ENCODE results near the gene USP34.

The USP34 gene

GRCh38 chr2:61175036-61175435 is 295.9 kb downstream of the USP34 start:
- TF ChIP-seq USF1 (IDR thresholded peaks at IDR 0.05) (no peak), CREB1 (IDR thresholded peaks at IDR 0.05; ENCODE audit: low read depth) (no peak), CEBPB (IDR thresholded peaks at IDR 0.05) (no peak), EP300 (IDR thresholded peaks at IDR 0.05; ENCODE audit: borderline replicate concordance) (no peak), TAF1 (IDR thresholded peaks at IDR 0.05; ENCODE audit: low read depth) (no peak), NFIC (IDR thresholded peaks at IDR 0.05) (no peak), EGR1 (IDR thresholded peaks at IDR 0.05) (no peak)

GRCh38 chr2:61173116-61173515 is 297.8 kb downstream of the USP34 start:
- TF ChIP-seq CREB1 (IDR thresholded peaks at IDR 0.05; ENCODE audit: low read depth) (no peak), CEBPB (IDR thresholded peaks at IDR 0.05) (no peak), TCF12 (IDR thresholded peaks at IDR 0.05; ENCODE audit: low read depth) (no peak), EP300 (IDR thresholded peaks at IDR 0.05; ENCODE audit: borderline replicate concordance) (no peak), EGR1 (IDR thresholded peaks at IDR 0.05) (no peak), USF1 (IDR thresholded peaks at IDR 0.05) (no peak), MAX (IDR thresholded peaks at IDR 0.05) (no peak), TEAD4 (IDR thresholded peaks at IDR 0.05) (no peak), REST (IDR thresholded peaks at IDR 0.05; ENCODE audit: low read depth) (no peak)

- TF ChIP-seq TEAD4 (IDR thresholded peaks at IDR 0.05), result no peak
- TF ChIP-seq TAF1 (IDR thresholded peaks at IDR 0.05; ENCODE audit: low read depth), result no peak
- TF ChIP-seq RAD21 (IDR thresholded peaks at IDR 0.05; ENCODE audit: low read depth), result no peak
- TF ChIP-seq TCF12 (IDR thresholded peaks at IDR 0.05; ENCODE audit: low read depth), result no peak
- TF ChIP-seq USF1 (IDR thresholded peaks at IDR 0.05), result no peak
- TF ChIP-seq CEBPB (IDR thresholded peaks at IDR 0.05), result no peak
- TF ChIP-seq REST (IDR thresholded peaks at IDR 0.05; ENCODE audit: low read depth), result no peak
- TF ChIP-seq FOXM1 (IDR thresholded peaks at IDR 0.05; ENCODE audit: borderline replicate concordance, low read depth), result no peak
- TF ChIP-seq NFIC (IDR thresholded peaks at IDR 0.05), result no peak
- TF ChIP-seq EGR1 (IDR thresholded peaks at IDR 0.05), result no peak
- no peak for TF ChIP-seq EP300 (IDR thresholded peaks at IDR 0.05; ENCODE audit: borderline replicate concordance)
- no peak for TF ChIP-seq ZBTB7A (IDR thresholded peaks at IDR 0.05; ENCODE audit: low read depth)
- no peak for TF ChIP-seq MAX (IDR thresholded peaks at IDR 0.05)
- no peak for TF ChIP-seq CREB1 (IDR thresholded peaks at IDR 0.05; ENCODE audit: low read depth)
- TF ChIP-seq YY1 (IDR thresholded peaks at IDR 0.05; ENCODE audit: low read depth), result no peak
Measured at GRCh38 chr2:61172671-61173070, 298.2 kb downstream of the USP34 start.

GRCh38 chr2:61167579-61167978 is 303.3 kb downstream of the USP34 start:
- TF ChIP-seq EP300 (IDR thresholded peaks at IDR 0.05; ENCODE audit: borderline replicate concordance) (no peak), NFIC (IDR thresholded peaks at IDR 0.05) (no peak), RAD21 (IDR thresholded peaks at IDR 0.05; ENCODE audit: low read depth) (no peak), YY1 (IDR thresholded peaks at IDR 0.05; ENCODE audit: low read depth) (no peak), FOXM1 (IDR thresholded peaks at IDR 0.05; ENCODE audit: borderline replicate concordance, low read depth) (no peak), TEAD4 (IDR thresholded peaks at IDR 0.05) (no peak), EGR1 (IDR thresholded peaks at IDR 0.05) (no peak)

- TF ChIP-seq ZBTB7A (IDR thresholded peaks at IDR 0.05; ENCODE audit: low read depth), result no peak
- no peak for TF ChIP-seq CREB1 (IDR thresholded peaks at IDR 0.05; ENCODE audit: low read depth)
- TF ChIP-seq FOXM1 (IDR thresholded peaks at IDR 0.05; ENCODE audit: borderline replicate concordance, low read depth), result no peak
- no peak for TF ChIP-seq MAX (IDR thresholded peaks at IDR 0.05)
- no peak for TF ChIP-seq CEBPB (IDR thresholded peaks at IDR 0.05)
- TF ChIP-seq REST (IDR thresholded peaks at IDR 0.05; ENCODE audit: low read depth), result no peak
- no peak for TF ChIP-seq RAD21 (IDR thresholded peaks at IDR 0.05; ENCODE audit: low read depth)
- TF ChIP-seq TEAD4 (IDR thresholded peaks at IDR 0.05), result no peak
- no peak for TF ChIP-seq EP300 (IDR thresholded peaks at IDR 0.05; ENCODE audit: borderline replicate concordance)
- TF ChIP-seq NFIC (IDR thresholded peaks at IDR 0.05), result no peak
- TF ChIP-seq TAF1 (IDR thresholded peaks at IDR 0.05; ENCODE audit: low read depth), result no peak
- TF ChIP-seq USF1 (IDR thresholded peaks at IDR 0.05), result no peak
- no peak for TF ChIP-seq YY1 (IDR thresholded peaks at IDR 0.05; ENCODE audit: low read depth)
- TF ChIP-seq EGR1 (IDR thresholded peaks at IDR 0.05), result no peak
- no peak for TF ChIP-seq TCF12 (IDR thresholded peaks at IDR 0.05; ENCODE audit: low read depth)
Measured at GRCh38 chr2:61165946-61166345, 304.9 kb downstream of the USP34 start.

Measured in Ishikawa (cell line).